SKM-1 treated with dmso at 0.1 percent for 144 hours (cell line): Measurements from ENCODE around the gene DCTN2.
"Not testable (repeated sequence)": the region's sequence is repeated elsewhere in the genome, so short reads cannot be mapped to it uniquely, and the experiment has no call there.

Source experiments
- DNase-seq: peaks from one replicate; lab custom pipeline; 2025; ENCODE audit not compliant: unreplicated experiment; lab: John Stamatoyannopoulos, UW

The DCTN2 gene

DNA sequence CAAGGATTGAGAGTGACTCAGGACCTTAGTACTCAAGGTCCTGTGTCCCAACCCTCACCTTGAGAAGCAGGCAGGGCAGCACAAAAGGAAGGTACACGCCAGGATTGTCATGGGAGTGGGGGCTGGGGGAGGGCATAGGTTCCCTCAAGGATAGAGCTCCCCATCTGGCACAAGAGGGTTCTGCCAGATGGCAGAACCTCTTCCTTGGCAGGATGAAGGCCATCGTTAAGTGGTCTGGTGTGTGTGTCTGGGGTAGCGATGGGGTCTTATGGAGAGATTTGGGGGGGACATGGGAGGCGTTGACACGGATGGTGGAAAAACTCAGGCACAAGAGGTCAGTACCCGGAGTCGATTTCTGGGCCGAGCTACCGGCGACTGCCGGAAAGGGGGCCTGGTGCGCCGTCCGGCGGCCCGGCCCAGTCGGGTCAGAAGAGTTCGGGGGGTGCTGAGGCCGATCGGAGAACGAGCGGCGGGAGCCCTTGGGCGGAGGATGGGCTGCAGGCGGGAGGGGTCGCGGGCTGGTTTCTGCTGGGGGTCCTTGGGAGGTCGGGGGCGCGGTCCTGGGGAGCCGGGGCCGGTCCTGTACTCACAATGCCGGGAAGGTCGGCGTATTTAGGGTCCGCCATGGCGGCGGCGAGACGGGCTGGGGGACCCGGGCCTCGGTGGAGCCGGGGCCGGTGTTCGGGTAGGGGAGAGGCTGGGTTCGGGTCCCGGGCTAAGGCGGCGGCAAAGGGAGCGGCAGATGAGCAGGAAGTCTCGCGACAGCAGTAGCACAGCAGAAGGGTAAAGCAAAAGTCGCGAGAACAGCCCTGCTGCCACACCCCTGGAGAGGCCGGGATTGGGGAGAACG, at the start of gene DCTN2:
Gene DCTN2, minus strand, starts transcription at position 755 of the 850 bp plus-strand sequence. Its CDS starts 129 bp downstream, at position 626.
- peak; percentile 90 for DNase-seq

DNA sequence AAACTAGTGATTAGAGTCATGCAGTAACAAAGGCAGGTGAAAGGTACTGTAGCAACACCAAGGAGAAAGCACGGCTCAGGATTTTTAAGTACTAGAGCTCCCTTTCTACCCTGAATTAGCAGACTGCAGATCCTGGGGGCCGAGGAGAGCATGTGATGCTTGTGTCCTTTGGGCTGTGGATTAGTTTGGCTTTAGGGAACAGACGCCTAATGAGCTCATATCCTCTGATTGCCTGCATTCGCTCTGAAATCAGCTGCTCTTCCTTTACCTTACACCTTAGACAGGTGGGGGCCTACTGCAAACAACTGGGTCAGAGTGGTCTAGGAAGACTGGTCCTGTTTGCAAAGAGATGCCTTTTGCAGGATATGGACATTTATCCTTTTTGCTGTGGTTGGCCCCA, 46.2 kb upstream of the DCTN2 start:
- no peak for DNase-seq

DNA sequence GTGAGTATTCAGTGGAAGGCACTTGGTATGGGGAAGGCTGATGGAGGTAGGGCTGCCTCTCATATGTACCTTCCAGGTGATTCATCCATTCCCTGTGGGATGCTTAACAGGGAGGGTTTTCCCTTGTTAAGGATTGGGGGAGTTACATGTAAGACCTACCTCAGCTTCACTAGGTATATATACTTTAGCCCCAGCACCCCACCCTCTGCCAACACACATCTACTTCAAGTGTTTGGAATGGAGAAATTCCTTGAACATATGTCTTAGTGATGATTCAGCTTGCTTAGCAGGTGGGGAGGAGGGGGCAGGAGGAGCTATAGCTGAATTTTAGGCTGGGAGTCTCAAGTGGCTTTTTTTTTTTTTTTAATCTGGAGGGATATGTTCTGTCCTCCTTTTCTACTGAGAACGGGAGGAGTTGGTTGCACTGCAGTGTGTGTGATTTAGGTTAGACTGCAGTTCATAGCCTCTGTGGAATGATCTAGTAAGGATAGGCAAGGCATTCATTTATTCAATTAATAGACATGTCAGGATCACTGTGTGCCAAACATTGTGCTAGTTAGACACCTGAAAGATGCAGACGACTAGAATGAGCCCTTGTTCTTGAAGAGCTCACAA, 45.7 kb upstream of the DCTN2 start:
- no peak for DNase-seq

DNA sequence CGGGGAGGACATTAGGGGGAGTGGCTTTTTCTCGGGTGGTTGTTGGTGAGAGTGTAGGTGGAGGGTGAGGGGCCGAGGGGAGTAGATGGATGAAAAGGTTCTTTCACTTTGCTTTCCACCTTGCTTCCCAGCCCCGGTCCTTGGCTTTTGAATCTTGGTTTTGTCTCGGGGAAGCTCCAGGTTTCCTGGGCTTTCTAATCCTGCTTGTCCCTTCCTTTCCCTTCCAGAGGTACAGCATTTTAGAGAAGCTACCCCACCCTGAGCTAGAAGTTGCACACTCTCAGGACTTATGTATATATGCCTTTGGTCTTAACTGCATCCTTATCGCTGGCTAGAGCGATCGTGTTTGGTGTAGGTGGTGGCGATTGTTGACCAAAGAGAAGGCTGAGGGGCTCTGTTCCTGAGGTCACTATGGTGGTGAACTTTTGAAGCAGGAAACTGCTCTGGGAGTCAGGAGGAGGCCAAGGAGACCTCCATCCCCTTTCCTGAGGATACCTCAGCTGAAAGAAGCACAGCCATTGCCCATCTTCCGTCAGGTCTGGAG, 44.9 kb upstream of the DCTN2 start:
- DNase-seq, result no peak

DNA sequence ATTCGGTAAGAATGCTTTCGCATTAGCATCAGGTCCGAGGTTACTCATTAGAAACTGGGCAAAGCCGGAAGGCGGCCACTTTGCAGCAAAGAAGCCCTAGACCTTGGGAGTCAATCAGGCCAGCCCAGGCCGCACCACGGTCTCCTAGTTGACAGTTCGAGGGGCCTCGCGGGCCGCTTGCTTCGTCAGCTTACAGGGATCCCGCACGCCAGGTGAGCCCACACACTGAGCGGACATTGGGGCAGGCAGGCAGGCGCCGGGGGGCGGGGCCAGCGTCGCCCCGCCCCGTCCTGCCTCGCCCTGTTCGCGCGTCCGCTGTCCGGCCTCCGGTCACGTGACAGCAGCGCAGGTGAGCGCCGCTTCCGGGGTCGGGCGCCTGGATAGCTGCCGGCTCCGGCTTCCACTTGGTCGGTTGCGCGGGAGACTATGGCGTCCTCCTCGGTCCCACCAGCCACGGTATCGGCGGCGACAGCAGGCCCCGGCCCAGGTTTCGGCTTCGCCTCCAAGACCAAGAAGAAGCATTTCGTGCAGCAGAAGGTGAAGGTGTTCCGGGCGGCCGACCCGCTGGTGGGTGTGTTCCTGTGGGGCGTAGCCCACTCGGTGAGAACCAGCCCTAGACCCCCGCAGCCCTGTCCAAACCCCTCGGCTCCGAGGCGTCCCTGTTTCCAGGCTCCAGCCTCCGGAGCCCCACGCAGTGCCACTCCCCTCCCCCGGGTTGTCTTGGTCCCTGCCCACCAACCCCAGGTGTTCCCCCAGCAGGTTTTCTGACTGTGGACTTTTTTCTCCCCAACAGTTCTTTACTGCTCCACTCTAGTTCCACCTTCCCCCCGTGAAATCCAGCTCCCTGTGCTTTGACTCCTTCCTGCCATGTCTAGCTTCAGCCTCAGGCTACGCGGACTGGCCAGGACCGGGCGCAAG, 44.1 kb upstream of the DCTN2 start, which contains the start of gene PIP4K2C:
Gene PIP4K2C, plus strand, starts transcription at position 329 of the 918 bp plus-strand sequence. Its CDS starts 98 bp downstream, at position 427.
- DNase-seq, result peak; percentile 3

DNA sequence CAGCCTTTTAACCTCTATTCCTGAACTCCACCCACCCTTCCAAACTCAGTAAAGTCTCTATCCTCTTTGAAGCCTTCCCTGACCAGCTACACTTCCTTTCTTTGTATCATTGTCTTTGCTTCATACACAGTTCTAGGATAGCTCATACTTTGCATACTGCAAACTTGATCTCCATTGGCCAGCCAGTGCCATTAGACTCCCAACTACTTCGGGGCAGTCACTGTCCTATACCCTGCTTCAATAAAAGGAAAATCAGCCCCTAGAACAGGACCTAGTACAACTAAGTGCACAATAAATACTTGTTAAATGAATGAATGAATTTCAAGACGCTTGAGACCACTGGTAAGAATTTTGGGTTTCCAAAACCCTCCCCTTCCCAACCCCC, 43.5 kb upstream of the DCTN2 start:
- DNase-seq, result no peak

DNA sequence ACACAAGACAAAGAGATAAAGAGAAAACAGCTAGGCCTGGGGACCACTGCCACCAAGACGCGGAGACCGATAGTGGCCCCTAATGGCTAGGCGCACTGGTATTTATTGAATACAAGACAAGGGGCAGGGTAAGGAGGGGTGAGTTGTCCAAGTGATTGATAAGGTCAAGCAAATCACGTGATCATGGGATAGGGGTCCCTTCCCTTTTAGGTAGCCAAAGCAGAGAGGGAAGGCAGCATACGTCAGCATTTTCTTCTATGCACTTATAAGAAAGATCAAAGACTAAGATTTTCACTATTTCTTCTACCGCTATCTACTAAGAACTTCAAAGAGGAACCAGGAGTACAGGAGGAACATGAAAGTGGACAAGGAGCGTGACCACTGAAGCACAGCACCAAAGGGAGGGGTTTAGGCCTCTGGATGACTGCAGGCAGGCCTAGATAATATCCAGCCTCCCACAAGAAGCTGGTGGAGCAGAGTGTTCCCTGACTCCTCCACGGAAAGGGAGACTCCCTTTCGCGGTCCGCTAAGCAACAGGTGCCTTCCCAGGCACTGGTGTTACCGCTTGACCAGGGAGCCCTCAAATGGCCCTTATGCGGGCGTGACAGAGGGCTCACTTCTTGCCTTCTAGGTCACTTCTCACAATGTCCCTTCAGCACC, 42.1 kb upstream of the DCTN2 start:
- DNase-seq, result not testable (repeated sequence)

DNA sequence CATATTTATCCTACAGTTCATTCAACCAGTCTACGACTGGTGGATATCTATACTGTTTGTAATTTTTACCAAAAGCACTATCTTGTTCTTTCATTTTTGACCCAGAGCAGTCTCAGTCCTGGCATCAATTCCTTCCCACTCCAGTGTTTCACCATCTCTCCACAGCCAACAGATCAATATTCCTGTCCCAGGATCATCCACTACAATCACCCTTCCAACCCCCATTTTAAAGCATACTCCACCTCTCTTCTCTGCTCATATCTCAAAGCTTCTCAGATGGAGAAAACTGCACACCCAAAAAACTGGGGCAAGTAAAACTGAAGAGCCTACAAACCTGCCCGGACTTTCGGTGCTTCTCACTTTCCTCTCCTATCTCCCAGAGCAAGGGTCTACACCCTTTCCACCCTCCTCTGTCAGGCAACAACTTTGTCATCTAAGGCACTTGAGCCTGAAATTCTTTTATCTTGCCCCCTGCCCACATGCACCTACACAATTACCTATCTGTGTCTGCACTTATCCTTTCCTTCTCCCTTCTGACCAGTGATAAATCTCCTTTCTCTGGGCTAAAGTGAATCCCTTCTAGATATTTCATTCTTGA, 39.9 kb upstream of the DCTN2 start:
- no peak for DNase-seq

DNA sequence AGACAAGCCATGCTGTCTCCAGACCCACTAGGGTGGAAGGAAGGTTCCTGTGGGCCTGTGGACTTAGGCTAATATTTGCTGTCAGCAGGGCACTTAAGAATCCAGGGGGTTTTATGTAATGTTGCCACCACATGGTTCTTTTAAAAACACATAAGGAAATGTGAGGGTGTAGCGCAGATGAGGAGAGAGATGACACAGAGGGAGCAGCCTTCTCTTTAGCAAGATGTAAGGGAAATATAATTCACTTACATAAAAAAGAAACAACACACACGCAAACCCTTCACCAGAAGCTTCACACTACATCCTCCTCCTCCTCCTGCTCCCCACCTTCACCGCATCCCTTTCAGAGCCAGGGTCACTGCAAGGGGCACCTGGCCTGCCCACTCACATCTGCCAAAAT, 39.1 kb upstream of the DCTN2 start:
- DNase-seq, result no peak

DNA sequence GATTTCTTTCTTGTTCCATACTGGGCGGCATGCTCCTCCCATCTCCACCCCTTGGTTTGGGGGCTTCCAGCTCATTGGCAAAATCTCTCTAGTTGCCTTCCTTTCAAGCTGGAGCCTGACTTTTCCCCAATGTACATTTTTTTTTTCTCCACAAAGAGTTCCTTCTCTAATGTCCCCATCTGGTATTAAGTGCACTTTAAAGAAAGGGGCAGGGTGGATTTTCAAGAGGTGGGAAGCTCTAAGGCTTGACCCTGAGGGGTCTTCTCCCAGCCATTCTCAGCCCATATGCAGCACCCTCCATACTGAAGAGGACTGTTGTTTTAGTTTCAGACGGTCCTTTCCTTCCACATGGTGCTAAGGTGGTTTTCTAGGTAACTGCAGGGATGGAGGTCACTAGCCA, 38.2 kb upstream of the DCTN2 start:
- DNase-seq, result no peak

DNA sequence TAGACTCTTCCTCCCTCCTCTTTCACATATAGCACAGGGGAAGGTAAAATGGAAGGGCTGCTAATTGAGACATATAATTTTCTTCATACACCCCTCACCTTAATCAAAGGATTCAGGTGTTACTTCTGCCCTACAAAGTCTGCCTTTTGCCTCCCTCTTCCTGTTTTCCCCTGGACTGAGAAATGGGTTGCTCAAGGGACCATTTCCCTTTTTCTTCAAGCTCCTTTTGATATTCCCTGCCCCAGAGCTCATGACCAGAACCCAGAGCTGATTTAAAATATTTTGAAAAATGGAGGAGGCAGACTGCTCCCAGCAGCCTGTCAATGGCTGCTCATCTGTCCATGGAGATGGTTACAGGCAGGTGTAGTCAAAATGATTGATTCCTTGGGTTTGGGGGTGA, 37.7 kb upstream of the DCTN2 start:
- peak; percentile 23 for DNase-seq

DNA sequence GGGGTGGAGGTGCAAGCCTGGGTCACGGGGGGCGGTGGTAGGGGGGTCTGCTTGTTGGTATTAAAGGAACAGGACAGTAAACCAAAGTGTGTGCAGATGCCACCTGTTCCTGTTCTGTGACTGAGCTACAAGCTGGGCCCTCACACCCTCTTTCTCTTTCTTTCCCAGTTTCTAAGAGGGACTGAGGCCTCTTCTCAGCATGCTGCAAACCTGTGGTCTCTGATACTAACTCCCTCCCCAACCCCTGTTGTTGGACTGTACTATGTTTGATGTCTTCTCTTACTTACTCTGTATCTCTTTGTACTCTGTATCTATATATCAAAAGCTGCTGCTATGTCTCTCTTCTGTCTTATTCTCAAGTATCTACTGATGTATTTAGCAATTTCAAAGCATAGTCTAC, 37.1 kb upstream of the DCTN2 start:
- DNase-seq, result no peak

DNA sequence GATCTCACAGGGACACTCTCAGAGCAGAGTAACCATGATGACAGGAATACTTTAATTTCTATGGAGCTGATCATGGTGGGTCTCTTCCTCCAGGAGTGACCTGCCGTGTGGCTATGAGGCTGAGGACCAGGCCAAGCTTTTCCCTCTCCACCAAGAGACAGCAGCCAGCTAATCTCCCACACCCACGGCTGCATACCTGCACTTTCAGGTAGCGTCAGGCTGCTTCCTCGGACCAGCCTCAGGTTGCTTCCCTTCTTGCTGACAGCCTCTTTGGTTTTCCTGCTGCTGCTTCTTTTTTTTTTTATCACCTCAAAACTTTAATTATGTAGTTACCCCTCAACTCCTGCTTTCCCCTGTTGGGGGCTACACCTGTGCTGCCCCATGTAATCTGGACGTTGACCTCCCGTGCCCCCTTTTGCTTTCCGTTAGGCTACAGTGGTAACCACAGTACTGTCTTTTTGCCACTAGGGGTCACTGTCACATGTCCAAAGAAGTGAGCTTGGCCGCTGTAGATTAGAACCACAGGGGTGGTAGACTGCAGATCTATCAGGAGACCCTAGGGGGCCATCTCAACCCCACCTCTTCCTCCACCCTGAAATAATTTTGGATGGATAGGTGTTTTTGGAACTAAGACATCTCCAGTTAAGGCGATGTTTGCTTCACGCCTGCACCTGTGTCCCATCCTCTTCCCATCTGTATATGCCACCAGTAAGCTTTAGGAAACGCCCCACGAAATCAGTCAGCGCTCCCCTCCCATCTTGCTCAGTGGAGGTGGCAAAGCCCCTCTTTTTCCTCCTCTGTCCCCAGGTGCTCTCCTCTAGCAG, 36.2 kb upstream of the DCTN2 start:
- DNase-seq, result peak; percentile 39

DNA sequence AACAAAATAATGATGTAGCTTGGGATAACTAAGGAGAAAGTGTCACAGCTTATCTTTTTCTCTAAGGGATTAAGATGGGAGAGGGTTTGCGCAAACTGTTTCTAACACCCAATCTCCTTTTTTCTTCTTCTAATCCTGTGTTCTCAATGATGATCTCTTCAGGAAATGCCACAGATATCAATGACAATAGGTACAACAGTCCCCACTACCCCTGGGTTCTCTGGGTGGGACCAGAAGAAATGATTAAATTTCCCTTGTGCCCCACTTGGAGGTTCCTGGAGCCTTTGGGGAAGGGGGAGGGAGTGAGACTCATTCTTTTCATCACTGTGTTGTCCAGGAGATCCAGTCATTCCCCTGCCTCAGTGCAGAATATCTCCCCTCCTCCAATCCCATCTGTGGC, 35.4 kb upstream of the DCTN2 start:
- DNase-seq, result no peak

DNA sequence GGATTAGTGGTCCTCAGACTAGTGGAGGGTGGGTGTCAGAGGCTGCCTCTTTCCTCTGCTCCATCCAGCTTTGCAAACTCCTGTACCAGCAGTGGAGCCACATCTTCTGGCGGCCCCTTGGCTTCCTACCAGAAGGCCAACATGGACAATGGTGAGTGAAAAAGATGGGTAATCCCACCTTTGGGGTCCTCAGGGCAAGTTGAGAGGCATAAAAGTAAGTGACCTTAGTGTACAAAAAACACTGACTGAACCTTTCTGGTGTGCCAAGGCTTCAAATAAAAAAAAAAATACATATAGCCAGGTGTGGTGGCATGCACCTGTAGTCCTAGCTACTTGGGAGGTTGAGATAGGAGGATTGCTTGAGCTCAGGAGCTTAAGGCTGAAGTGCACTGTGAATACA, 34.8 kb upstream of the DCTN2 start:
- DNase-seq, result no peak

DNA sequence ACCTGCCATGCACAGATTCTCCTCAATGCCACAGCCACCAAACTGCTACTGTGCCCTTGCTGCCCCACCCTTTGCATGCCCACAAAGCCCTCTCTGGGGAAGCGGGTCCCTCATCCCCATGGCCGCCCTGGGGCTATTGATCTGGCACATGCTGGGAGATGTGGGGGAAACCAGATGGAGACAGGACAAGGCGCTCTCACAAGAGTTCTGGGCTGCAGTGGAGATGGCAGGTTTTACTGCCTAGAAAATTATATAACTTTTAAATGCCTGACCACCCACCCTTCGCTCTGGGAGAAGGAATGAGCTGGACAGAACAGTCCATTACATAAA, 33.4 kb upstream of the DCTN2 start:
- DNase-seq, result no peak

DNA sequence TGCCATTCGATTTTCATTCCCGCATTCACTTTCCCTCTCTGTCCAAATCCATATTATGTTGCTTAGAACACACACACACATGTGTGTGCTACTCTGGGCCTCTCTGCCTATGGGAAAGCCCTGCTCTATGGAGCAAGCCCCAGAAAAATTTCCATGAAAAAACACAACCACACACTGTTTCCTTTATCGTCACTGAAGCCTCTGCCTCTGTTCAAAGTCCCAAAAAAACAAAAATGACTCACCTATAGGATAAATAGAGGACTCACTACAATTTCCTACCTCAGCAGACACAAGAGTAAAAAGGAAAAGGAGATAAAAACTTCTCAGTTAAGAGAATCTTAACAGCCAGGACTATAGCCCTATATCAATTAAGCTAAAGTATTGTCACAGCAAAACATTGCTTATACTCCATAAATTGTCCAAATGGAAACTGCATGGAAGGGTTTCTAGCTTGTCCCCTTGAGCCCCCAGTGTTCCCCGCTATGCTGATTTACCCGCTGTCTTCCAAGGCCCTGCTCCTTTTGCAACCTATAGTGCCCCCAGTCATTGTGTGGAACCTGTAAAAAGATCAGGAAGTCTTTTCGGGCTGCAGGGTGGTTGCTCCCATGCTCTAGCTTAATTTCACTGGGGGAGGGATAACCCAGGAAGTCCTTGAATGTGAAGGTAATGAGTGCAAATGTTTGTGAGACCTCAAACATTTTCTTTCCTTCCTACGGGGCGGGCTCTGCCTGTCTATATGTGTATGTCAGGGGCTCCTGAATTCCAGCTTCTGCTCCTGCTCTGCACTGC, 32.9 kb upstream of the DCTN2 start:
- DNase-seq, result no peak

DNA sequence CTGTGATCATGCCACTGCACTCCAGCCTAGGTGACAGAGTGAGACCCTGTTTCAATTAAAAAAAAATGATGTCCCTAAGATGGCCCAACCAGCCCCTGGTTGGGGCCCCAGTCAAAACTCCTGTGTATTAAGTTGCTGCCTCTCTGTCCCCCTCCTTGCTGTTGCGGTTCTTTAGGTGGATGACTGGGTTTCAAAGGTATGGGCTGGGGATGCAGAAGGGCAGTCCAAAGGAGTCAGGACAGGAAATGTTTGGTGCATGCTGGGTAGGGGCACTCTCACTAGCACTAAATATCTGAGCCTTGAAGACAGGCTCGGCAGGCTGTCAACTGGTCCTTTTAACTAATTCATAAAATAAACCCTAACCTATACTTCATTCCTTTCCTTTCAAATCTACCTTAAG, 32.0 kb upstream of the DCTN2 start:
- DNase-seq, result no peak
